ENCODE measurements around the gene TXNDC16.

The TXNDC16 gene

DNA sequence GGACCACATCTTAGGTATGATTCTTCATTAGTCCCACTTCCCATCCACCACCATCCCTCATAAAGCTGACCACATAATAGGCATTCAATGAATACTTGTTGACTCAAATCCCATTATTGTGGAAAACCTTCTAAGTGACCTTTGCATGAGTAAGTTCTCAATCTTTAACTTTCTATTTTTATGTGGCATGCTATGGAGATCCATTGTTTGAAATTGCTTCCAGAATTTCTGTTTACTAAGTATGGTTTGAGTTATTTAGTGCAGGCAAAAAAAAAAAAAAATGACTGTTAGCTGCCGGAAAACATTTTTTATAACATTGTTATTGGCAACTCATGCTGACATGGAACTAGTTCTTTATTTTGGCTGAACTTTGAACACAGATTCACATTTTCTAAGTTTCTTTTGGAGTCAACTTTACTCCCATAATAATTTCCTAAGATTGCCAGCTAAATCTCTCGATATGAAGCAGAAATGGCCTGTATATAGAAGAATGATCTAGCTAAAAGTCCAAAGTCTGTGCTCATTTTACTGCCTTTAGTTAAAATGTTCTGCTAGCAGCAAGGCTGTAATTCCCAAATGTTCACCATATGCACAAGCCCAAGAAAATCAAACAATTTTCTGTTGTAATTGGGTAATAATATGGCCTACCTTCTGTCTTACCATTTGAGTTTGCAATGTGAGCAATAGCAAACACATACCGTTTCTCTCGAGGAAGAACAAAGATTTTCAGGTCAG, 160.3 kb downstream of the TXNDC16 start:
- peak; percentile 71 to 75 for DNase-seq (ENCODE audit: low read depth in 2 of 2)
